OCI-LY1 (cell line): ENCODE results near the gene ARHGAP6.

Source experiments
- H2AFZ ChIP-seq: fragments of 200-600 bp; sonication (generic), shearing (Covaris generic); 2 replicates; pipeline ENCODE4 v1.6.0; 2014; ENCODE audit warnings: antibody characterized with exemption, mild to moderate bottlenecking, low read length
- H3F3A ChIP-seq: fragments of 200-600 bp; sonication (generic), shearing (Covaris generic); 2 replicates; pipeline ENCODE4 v1.6.0; 2014; ENCODE audit warnings: mild to moderate bottlenecking, antibody characterized with exemption, low read length, moderate library complexity; ENCODE audit not compliant: insufficient read depth
- H3K27ac ChIP-seq: fragments of 200-600 bp; sonication (generic); 2 replicates; pipeline ENCODE4 v1.5.1; 2014; ENCODE audit warnings: low read length, mixed run types, mild to moderate bottlenecking, low read depth; ENCODE audit not compliant: poor library complexity, severe bottlenecking
- H3K27me3 ChIP-seq: fragments of 200-600 bp; sonication (generic); 2 replicates; pipeline ENCODE4 v1.6.0; 2014; ENCODE audit warnings: antibody characterized with exemption, mild to moderate bottlenecking, low read length, moderate library complexity; ENCODE audit not compliant: insufficient read depth
- H3K36me3 ChIP-seq: fragments of 200-600 bp; sonication (generic); 2 replicates; pipeline ENCODE4 v1.6.1; 2014; ENCODE audit warnings: mild to moderate bottlenecking, antibody characterized with exemption, low read length, moderate library complexity, mixed read lengths; ENCODE audit not compliant: insufficient read depth
- H3K4me1 ChIP-seq: fragments of 200-600 bp; sonication (generic); 2 replicates; pipeline ENCODE4 v1.5.1; 2014; ENCODE audit warnings: mild to moderate bottlenecking, low read length, moderate library complexity; ENCODE audit not compliant: insufficient read depth, severe bottlenecking
- H3K4me2 ChIP-seq: fragments of 200-600 bp; sonication (generic), shearing (Covaris generic); 2 replicates; pipeline ENCODE4 v1.6.1; 2014; ENCODE audit warnings: low read length
- H3K4me3 ChIP-seq: fragments of 200-600 bp; sonication (generic); 2 replicates; pipeline ENCODE4 v1.5.1; 2014; ENCODE audit warnings: low read length, low read depth, mild to moderate bottlenecking, mixed read lengths; ENCODE audit not compliant: poor library complexity, severe bottlenecking
- H3K79me2 ChIP-seq: fragments of 200-600 bp; shearing (Covaris generic); 2 replicates; pipeline ENCODE4 v1.6.1; 2016; ENCODE audit warnings: mixed run types, low read length, mixed read lengths; ENCODE audit not compliant: insufficient read depth
- H3K9ac ChIP-seq: fragments of 200-600 bp; sonication (generic), shearing (Covaris generic); 2 replicates; pipeline ENCODE4 v1.6.1; 2014; ENCODE audit warnings: mild to moderate bottlenecking, low read length, mixed read lengths
- H3K9me2 ChIP-seq: fragments of 200-600 bp; sonication (generic), shearing (Covaris generic); 2 replicates; pipeline ENCODE4 v1.6.1; 2014; ENCODE audit warnings: low read depth, mild to moderate bottlenecking, low read length, mixed read lengths
- H3K9me3 ChIP-seq: fragments of 200-600 bp; shearing (Covaris generic); 2 replicates; pipeline ENCODE4 v1.6.1; 2014; ENCODE audit warnings: low read length, mixed read lengths
- H4K20me1 ChIP-seq: fragments of 200-600 bp; sonication (generic), shearing (Covaris generic); 2 replicates; pipeline ENCODE4 v1.6.0; 2016; ENCODE audit warnings: mild to moderate bottlenecking, low read length; ENCODE audit not compliant: insufficient read depth
- CTCF ChIP-seq: fragments of 200-600 bp; sonication (generic), shearing (Covaris generic); IDR thresholded peaks from 2 replicates; pipeline ENCODE4 v1.5.1; 2017; ENCODE audit warnings: mild to moderate bottlenecking, antibody characterized with exemption, low read length, moderate library complexity, mixed read lengths
- EZH2 ChIP-seq: fragments of 200-600 bp; sonication (generic), shearing (Covaris generic); IDR thresholded peaks from 2 replicates; pipeline ENCODE4 v1.8.0; 2017; ENCODE audit warnings: borderline replicate concordance, mixed run types, mild to moderate bottlenecking, antibody characterized with exemption, low read length, moderate library complexity, mixed read lengths

The ARHGAP6 gene

GRCh38 chrX:11562570-11562969, 103.2 kb downstream of the ARHGAP6 start:
- no peak overlapping the region for H3K27ac ChIP-seq
- no peak overlapping the region for H3K4me2 ChIP-seq
- H3K36me3 ChIP-seq, result no peaks in the 10 kb centered on the region
- no peaks in the 10 kb centered on the region for H3K4me1 ChIP-seq
- H3K27me3 ChIP-seq, result no peaks in the 10 kb centered on the region
- H3K4me3 ChIP-seq, result no peak overlapping the region
- no peaks in the 10 kb centered on the region for H3K9me2 ChIP-seq
- TF ChIP-seq EZH2 (no peak), CTCF (no peak)
- no peaks in the 10 kb centered on the region for H4K20me1 ChIP-seq
- no peak overlapping the region for H2AFZ ChIP-seq
- no peaks in the 10 kb centered on the region for H3K9me3 ChIP-seq
- no peaks in the 10 kb centered on the region for H3F3A ChIP-seq
- no peaks in the 10 kb centered on the region for H3K79me2 ChIP-seq
- no peak overlapping the region for H3K9ac ChIP-seq

- H3K4me1 ChIP-seq, result no peaks in the 10 kb centered on the region
- H3K36me3 ChIP-seq, result no peaks in the 10 kb centered on the region
- no peak overlapping the region for H3K4me2 ChIP-seq
- no peaks in the 10 kb centered on the region for H3F3A ChIP-seq
- H3K27ac ChIP-seq, result no peak overlapping the region
- no peak overlapping the region for H3K4me3 ChIP-seq
- no peaks in the 10 kb centered on the region for H3K79me2 ChIP-seq
- H4K20me1 ChIP-seq, result no peaks in the 10 kb centered on the region
- no peaks in the 10 kb centered on the region for H3K9me3 ChIP-seq
- no peak overlapping the region for H2AFZ ChIP-seq
- TF ChIP-seq CTCF (peak; percentile 54), EZH2 (no peak)
- H3K9ac ChIP-seq, result no peak overlapping the region
- H3K9me2 ChIP-seq, result no peaks in the 10 kb centered on the region
- H3K27me3 ChIP-seq, result no peaks in the 10 kb centered on the region
Measured at GRCh38 chrX:11558972-11559371, 106.7 kb downstream of the ARHGAP6 start.

GRCh38 chrX:11557120-11557519, 108.6 kb downstream of the ARHGAP6 start:
- Histone ChIP-seq H3K4me3 (no peak overlapping the region), H3K4me1 (no peaks in the 10 kb centered on the region), H3K4me2 (no peak overlapping the region), H3K9me2 (no peaks in the 10 kb centered on the region), H3K79me2 (no peaks in the 10 kb centered on the region), H3K27ac (no peak overlapping the region), H3K36me3 (no peaks in the 10 kb centered on the region), H3K27me3 (no peaks in the 10 kb centered on the region), H3K9ac (no peak overlapping the region), H3K9me3 (no peaks in the 10 kb centered on the region), H3F3A (no peaks in the 10 kb centered on the region), H4K20me1 (no peaks in the 10 kb centered on the region), H2AFZ (no peak overlapping the region)
- TF ChIP-seq EZH2 (no peak), CTCF (no peak)
